Fibroblast of the aortic adventitia (primary cell): Measurements from ENCODE around the gene IGSF9. TPM values are rescaled to one million over a fixed set of nuclear protein-coding genes. Genes with fewer than 3 reads are reported as not detected.
A peak's percentile ranks its signal among the peaks of the same experiment; 100 is the strongest.

ENCODE experiments used
- DNase-seq: peaks from one replicate; pipeline ENCODE4 v3.0.0-alpha.2; 2010; ENCODE audit warnings: low read depth
- H3K4me3 ChIP-seq: 2 replicates; pipeline ENCODE4 v1.5.1; 2011; ENCODE audit warnings: low read depth, mild to moderate bottlenecking, control low read depth, low read length, moderate library complexity
- CTCF ChIP-seq: IDR thresholded peaks from 2 replicates; pipeline ENCODE4 v1.5.1; 2011; ENCODE audit warnings: mild to moderate bottlenecking, low read length, control low read depth, inconsistent platforms; ENCODE audit not compliant: insufficient read depth
- total RNA-seq: library from RNA; depleted of rRNA; stranded (reverse); fragments of >200 nt; gene quantifications from 2 replicates; pipeline ENCODE4 v1.2.3, GENCODE V29; 2012; ENCODE audit warnings: low replicate concordance

Gene IGSF9
- total RNA-seq, 1 donor, result not detected

DNA sequence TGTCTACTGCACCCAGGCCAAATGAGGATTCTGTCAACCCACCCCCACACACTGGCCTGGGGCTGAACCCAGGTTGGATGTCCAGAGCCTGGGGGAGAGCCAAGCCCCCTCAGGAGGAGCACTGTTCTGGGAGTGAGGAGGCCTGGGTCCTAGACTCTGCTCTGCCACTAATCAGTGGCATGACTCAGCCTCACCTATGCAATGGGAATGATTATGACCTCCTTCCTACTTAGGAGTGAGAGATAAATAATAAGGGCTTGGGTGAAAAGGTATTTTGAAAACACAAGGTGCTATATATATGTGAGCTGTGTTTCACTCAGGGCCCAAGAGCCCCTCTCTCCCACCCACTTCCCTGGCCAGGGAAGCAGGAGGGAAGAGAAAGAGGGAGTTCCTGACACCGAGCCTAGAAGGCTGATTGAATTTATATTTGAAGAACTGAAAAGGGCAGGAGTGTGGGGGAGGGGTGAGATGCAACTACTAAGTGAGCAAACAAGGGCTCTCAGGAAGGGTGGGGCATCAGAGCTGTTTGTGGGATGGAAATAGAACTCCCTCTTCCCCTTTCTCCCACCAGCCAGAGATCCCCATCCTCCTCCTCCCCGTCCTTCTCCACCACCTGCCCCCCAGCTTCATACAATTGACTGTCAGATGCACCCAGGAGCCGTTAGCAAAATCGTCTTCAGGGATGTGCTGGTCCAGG lies 8.2 kb downstream of the IGSF9 start:
- H3K4me3 ChIP-seq, result no peak overlapping the region
- DNase-seq, result no peak
- TF ChIP-seq CTCF, result no peak

DNA sequence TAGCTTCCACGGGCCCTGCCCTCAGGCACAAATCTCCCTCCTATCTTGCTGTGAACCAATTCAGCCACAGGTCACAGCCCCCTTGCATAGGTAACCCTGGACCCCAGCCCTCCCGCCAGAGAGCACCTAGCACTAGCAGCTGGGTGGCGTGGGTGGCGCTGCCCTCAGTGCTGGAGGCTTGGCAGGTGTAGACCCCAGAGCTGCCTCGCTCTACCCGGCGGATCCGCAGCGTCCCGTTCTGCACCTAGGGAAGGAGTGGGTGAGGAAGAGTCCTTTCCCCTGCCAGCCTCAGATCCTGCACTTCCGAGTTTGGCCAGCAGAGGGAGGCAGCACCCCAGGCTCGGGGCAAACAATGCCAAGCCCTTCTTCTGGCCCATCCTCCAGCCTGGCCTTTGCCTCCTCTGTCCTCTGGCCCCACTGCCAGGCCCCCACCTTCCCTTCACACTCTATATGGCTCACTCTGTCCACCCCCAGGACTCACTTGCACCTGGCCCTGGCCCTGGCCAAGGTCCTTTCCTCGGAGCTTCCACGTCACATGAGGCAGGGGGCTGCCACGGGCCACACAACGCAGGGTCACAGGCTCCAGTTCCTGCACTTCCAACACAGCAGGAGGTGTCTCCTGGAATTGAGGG lies 9.0 kb downstream of the IGSF9 start:
- peak; percentile 57 for DNase-seq
- peak; percentile 98 for TF ChIP-seq CTCF
- H3K4me3 ChIP-seq, result no peak overlapping the region

DNA sequence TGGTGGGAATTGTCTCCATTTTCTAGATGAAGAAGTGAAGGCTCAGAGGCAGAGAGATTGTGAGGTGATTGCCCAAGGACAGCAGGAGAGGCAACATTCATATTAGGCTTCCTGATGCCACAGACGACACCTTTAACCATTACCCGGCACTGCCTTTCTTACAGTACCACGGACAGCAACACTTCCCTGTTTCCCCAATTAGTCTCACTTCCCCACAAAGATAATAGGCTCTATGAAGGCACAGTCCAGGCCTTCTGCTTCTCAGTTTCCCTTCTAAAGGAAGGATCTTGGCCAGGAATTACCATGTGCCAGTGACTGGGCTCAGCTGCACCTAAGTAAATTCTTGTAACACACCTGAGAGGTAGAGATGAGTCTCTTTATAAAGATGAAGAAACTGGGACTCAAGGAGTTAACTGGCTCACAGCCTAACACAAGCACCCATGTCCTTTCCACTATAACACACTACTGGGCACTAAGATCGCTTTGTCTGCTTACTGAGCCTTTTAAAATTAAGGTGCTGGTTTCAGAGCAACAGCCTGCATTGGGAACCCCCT lies 9.6 kb downstream of the IGSF9 start:
- no peak overlapping the region for H3K4me3 ChIP-seq
- TF ChIP-seq CTCF, result no peak
- no peak for DNase-seq

DNA sequence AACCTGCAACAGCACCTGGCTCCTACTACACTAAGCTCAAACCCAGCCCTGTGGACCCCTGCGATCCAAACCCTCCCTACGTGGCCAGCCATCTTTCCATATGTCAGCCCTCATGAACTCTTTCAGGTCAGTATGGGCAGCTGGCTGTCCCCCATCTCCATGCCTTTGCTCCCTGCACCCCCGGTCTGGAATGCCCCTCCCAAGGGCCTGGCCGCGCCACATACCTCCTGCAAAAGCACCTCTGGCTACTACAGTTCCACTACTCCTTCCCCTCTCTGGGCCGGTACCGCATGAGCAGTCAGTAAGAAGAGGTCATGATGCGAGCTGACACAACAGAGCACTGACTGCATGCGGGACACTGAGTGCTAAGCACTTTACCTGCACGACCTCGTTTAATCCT lies 10.1 kb downstream of the IGSF9 start:
- no peak for TF ChIP-seq CTCF
- no peak for DNase-seq
- no peak overlapping the region for H3K4me3 ChIP-seq

DNA sequence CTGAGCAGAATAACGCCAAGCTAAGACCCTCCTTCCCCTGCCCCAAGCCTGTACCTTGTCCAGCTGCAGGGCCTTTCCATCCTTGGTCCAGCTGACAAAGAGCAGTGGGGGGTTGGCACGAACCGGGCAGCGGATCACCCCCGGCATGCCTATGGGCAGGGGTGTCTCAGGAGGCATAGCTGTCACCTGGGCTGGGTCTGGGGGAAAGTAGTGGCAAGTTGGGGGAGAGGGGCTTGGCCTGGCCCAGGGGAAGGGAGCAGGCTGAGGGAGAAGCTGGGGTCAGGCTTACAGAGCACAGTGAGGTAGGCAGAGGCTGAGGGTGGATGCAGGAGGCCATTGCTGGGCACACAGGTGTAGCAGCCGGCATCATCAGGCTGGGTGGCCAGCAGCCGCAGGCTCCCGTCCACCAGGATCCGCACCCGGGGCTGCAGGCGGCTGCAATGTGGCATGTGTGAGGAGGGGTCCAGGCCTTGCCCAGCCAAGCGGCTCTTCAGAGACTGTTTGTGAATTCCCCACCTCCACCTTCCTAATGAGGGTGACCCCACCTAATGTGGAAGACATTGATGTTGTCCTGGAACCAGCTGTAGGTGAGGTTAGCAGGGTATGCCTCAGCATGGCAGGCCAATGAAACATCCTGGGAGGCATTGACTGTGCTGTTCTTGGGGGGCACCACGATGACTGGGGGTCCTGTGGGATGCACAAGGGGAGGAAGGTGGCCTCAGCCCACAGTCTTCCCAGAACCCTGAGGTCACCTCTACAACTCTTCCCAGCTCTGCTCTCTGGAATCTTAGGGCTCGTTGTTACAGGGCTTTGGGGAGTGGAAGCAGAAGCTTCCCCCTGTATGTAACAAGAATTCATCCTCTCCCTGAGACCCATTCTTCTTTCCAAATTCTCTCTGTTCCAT lies 11.0 kb downstream of the IGSF9 start:
- TF ChIP-seq CTCF, result no peak
- no peak for DNase-seq
- H3K4me3 ChIP-seq, result no peak overlapping the region

DNA sequence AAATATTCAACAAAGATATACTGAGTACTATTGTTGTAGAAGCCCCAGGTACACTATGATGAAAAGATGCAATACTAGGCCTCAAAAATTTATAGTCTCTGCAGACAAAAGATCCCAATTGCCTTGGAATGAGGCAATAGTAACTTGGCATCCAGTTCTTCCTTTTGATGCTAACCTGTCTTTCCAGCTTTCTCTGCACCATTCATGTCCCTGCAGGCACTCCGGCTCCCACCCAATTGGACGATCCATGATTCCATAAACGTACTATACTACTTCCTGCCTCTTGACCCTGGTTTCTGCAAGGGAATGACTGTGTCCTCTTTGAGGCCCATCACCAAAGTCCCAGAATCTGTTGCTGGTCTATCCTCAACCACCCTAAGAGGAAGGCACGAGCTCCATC lies 12.1 kb downstream of the IGSF9 start:
- H3K4me3 ChIP-seq, result no peak overlapping the region
- no peak for DNase-seq
- no peak for TF ChIP-seq CTCF
